Left lung (tissue), 10 donors: ENCODE measurements around the gene RNF40. TPM values are rescaled to one million over a fixed set of nuclear protein-coding genes. Genes with fewer than 3 reads are reported as not detected.
A peak's percentile ranks its signal among the peaks of the same experiment; 100 is the strongest.

Experiments
- ATAC-seq: fragments of 200-7000 bp; cut with Tn5 transposase; one replicate; pipeline ENCODE4 v1.9.1; 2020; ENCODE audit warnings: moderate library complexity
- DNase-seq, 4 donors: peaks; one replicate each; pipeline ENCODE4 v3.0.0-alpha.2; 2013 to 2020
- H3K27ac ChIP-seq, 2 donors: fragments of 200-600 bp; sonication (generic) in 1 of 2; one replicate each; pipeline versions ENCODE4 v1.5.0 to v1.8.0; 2020 to 2021
- H3K27me3 ChIP-seq, 2 donors: fragments of 200-600 bp; sonication (generic) in 1 of 2; one replicate each; pipeline versions ENCODE4 v1.5.0 to v1.8.0; 2020 to 2021
- H3K36me3 ChIP-seq, 2 donors: fragments of 200-600 bp; sonication (generic) in 1 of 2; one replicate each; pipeline versions ENCODE4 v1.5.0 to v1.8.0; 2020 to 2021
- H3K4me1 ChIP-seq, 2 donors: fragments of 200-600 bp; one replicate each; pipeline ENCODE4 v1.8.0; 2021
- H3K4me3 ChIP-seq, 2 donors: fragments of 200-600 bp; sonication (generic) in 1 of 2; one replicate each; pipeline versions ENCODE4 v1.5.0 to v1.8.0; 2020 to 2021; ENCODE audit warnings: mild to moderate bottlenecking in 1 of 2
- H3K9me3 ChIP-seq, 2 donors: fragments of 200-600 bp; sonication (generic) in 1 of 2; one replicate each; pipeline versions ENCODE4 v1.5.0 to v1.8.0; 2020 to 2021
- intact Hi-C, 2 donors: fragments of 100-400 bp; cut with DNase I; formaldehyde crosslinking; loops; one replicate each; pipeline versions ENCODE4 v1.11.2 to v1.14.2; 2022
- polyA plus RNA-seq, 6 donors: library from polyadenylated mRNA; unstranded; fragments of 120-200 nt; gene quantifications; one replicate each; pipeline ENCODE4 v1.2.1, GENCODE V29; 2013; ENCODE audit not compliant: insufficient read length in 6 of 6
- total RNA-seq, 2 donors: library from RNA; stranded (reverse); fragmentation: NEBNext Ultra II Directional; extraction: Animal tissue kit (Norgen Biotek cat#: 25700); gene quantifications; one replicate each; pipeline ENCODE4 v1.2.1, GENCODE V29; 2021
- TF ChIP-seq, protein P1 (sequence below), 2 donors: fragments of 200-600 bp; sonication (generic) in 1 of 2; IDR thresholded peaks; one replicate each; pipeline versions ENCODE4 v1.5.0 to v1.8.0; 2021; ENCODE audit warnings: antibody characterized with exemption in 2 of 2
- donor health status: DM: no; HTN: yes; CAD: no.
- donor health status: DM: no; HTN: no; CAD: no.

RNF40 gene
- total and polyA plus RNA-seq, 8 donors = 87.8 to 116 (median 98.9) TPM

DNA sequence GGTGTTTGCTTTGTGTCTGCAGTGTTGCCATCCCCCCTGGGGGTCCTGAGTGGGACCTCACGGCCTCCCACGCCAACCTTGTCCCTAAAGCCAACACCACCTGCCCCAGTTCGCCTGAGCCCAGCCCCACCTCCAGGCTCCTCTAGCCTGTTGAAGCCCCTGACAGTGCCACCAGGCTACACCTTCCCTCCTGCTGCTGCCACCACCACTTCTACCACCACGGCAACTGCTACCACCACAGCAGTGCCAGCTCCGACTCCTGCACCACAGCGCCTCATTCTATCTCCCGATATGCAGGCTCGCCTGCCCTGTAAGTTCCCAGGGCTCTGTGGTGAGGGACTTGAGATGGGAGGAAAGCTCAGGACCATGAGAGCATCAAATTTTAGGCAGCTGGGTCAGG, 41.0 kb upstream of the RNF40 start:
- peaks cover 11 to 100% of the 10 kb centered on the region in 2 donors for H3K36me3 ChIP-seq
- no peak overlapping the region for H3K4me3 ChIP-seq
- ATAC-seq (no peak), DNase-seq (no peak)
- no peaks in the 10 kb centered on the region for H3K27me3 ChIP-seq
- intact Hi-C loops = no loop called here
- no peak overlapping the region for H3K27ac ChIP-seq
- no peaks in the 10 kb centered on the region for H3K9me3 ChIP-seq
- H3K4me1 ChIP-seq = peaks cover 0 to 26% of the 10 kb centered on the region in 2 donors
- TF ChIP-seq, protein P1, sequence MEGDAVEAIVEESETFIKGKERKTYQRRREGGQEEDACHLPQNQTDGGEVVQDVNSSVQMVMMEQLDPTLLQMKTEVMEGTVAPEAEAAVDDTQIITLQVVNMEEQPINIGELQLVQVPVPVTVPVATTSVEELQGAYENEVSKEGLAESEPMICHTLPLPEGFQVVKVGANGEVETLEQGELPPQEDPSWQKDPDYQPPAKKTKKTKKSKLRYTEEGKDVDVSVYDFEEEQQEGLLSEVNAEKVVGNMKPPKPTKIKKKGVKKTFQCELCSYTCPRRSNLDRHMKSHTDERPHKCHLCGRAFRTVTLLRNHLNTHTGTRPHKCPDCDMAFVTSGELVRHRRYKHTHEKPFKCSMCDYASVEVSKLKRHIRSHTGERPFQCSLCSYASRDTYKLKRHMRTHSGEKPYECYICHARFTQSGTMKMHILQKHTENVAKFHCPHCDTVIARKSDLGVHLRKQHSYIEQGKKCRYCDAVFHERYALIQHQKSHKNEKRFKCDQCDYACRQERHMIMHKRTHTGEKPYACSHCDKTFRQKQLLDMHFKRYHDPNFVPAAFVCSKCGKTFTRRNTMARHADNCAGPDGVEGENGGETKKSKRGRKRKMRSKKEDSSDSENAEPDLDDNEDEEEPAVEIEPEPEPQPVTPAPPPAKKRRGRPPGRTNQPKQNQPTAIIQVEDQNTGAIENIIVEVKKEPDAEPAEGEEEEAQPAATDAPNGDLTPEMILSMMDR (IDR thresholded peaks at IDR 0.05) = no peak

DNA sequence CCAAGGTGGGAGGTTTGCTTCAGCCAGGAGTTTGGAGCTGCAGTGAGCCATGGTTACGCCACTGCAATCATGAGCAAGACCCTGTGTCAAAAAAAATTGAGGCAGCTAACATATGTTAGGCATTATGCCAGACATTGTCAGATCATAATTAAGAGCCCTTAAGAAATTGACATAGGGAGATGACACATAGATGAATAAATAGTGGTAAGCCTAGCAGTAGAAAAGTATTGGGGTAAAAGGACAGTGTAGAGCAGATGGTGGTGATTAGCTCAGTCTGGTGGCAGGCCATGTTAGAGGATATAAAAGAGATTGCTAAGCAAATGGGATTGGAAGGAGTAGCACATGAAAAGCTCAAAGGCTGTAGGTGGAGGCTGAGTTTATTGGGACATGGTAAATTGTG, 40.5 kb upstream of the RNF40 start:
- intact Hi-C loops = no loop called here
- peaks cover 0 to 21% of the 10 kb centered on the region in 2 donors for H3K4me1 ChIP-seq
- TF ChIP-seq, protein P1 (IDR thresholded peaks at IDR 0.05) = no peak
- ATAC-seq (no peak), DNase-seq (no peak)
- H3K9me3 ChIP-seq = no peaks in the 10 kb centered on the region
- H3K36me3 ChIP-seq = peaks cover 8 to 99% of the 10 kb centered on the region in 2 donors
- H3K4me3 ChIP-seq = no peak overlapping the region
- no peaks in the 10 kb centered on the region for H3K27me3 ChIP-seq
- H3K27ac ChIP-seq = no peak overlapping the region

DNA sequence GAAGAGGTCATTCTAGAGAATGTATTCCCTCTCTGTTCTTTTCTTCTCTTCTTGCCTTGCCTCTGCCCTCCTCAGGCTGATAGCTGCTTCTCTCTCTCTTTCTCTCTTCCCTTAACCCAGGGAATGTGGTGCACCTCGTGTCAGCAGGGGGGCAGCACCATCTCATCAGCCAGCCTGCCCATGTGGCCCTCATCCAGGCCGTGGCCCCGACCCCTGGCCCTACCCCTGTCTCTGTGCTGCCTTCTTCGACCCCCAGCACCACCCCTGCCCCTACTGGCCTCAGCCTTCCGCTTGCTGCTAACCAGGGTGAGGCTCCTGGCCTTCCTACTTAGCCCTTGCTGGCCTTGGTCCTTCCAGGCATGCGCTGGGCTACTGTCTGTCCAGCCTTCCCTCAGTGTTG, 39.7 kb upstream of the RNF40 start:
- peaks cover 0 to 17% of the 10 kb centered on the region in 2 donors for H3K4me1 ChIP-seq
- H3K36me3 ChIP-seq = peaks cover 8 to 99% of the 10 kb centered on the region in 2 donors
- TF ChIP-seq, protein P1 (IDR thresholded peaks at IDR 0.05) = no peak
- H3K27ac ChIP-seq = no peak overlapping the region
- DNase-seq (no peak), ATAC-seq (no peak)
- intact Hi-C loops = no loop called here
- no peaks in the 10 kb centered on the region for H3K9me3 ChIP-seq
- H3K4me3 ChIP-seq = no peak overlapping the region
- H3K27me3 ChIP-seq = no peaks in the 10 kb centered on the region

DNA sequence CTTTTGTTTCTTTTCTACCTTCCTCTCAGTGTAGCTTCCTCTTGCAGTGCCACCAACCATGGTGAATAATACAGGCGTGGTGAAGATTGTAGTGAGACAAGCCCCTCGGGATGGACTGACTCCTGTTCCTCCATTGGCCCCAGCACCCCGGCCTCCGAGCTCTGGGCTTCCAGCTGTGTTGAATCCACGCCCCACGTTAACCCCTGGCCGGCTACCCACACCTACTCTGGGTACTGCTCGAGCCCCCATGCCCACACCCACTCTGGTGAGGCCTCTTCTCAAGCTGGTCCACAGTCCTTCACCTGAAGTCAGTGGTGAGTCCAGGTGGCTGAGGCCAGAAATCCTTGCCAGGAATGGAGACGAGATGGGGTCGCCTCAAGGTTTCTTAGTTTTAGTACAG, 39.2 kb upstream of the RNF40 start:
- Histone ChIP-seq H3K4me3 (no peak overlapping the region), H3K9me3 (no peaks in the 10 kb centered on the region), H3K27ac (no peak overlapping the region), H3K36me3 (peaks cover 8 to 99% of the 10 kb centered on the region in 2 donors), H3K27me3 (no peaks in the 10 kb centered on the region), H3K4me1 (peaks cover 0 to 17% of the 10 kb centered on the region in 2 donors)
- peak in 1 of 4 donors; percentile 72 for DNase-seq
- no peak for ATAC-seq
- intact Hi-C loops = no loop called here
- TF ChIP-seq, protein P1 (IDR thresholded peaks at IDR 0.05) = no peak

DNA sequence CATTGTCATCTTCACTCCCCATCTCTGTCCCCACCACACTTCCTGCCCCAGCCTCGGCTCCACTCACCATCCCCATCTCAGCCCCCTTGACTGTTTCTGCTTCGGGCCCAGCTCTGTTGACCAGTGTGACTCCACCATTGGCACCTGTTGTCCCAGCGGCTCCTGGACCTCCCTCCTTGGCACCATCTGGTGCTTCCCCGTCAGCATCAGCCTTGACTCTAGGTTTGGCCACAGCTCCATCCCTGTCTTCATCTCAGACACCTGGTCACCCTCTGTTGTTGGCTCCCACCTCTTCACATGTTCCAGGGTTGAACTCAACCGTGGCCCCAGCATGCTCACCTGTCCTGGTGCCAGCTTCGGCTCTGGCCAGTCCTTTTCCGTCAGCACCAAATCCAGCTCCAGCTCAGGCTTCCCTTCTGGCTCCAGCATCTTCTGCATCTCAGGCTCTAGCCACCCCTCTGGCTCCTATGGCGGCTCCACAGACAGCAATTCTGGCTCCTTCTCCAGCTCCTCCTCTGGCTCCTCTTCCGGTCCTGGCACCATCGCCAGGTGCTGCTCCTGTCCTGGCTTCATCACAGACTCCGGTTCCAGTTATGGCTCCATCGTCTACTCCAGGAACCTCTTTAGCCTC, 38.3 kb upstream of the RNF40 start:
- intact Hi-C loops = no loop called here
- TF ChIP-seq, protein P1 (IDR thresholded peaks at IDR 0.05) = no peak
- no peak for ATAC-seq

More for the DNA sequence above, 38.3 kb upstream of the RNF40 start:
- no peak for DNase-seq
- no peaks in the 10 kb centered on the region for H3K27me3 ChIP-seq
- H3K27ac ChIP-seq = peak overlapping the region in 1 of 2 donors; percentile 78
- H3K9me3 ChIP-seq = no peaks in the 10 kb centered on the region
- peaks cover 8 to 99% of the 10 kb centered on the region in 2 donors for H3K36me3 ChIP-seq
- no peak overlapping the region for H3K4me3 ChIP-seq
- peaks cover 0 to 25% of the 10 kb centered on the region in 2 donors for H3K4me1 ChIP-seq
